SK-N-SH treated with all-trans-retinoic acid at 6 μM for 48 hours (cell line): Measurements from ENCODE around the gene MAPK8IP3.

Source experiments
- ATAC-seq: fragments of 200-7000 bp; cut with Tn5 transposase; 3 replicates; pipeline ENCODE4 v1.9.1; 2020; ENCODE audit warnings: mild to moderate bottlenecking, moderate library complexity
- ARNTL ChIP-seq: fragments of 450-650 bp; formaldehyde crosslinking; IDR thresholded peaks from 2 replicates; pipeline ENCODE4 v1.5.0; 2020; ENCODE audit warnings: low read depth, mild to moderate bottlenecking, moderate library complexity, borderline replicate concordance
- BACH2 ChIP-seq: fragments of 250-450 bp; sonication (Bioruptor Pico); IDR thresholded peaks from 2 replicates; pipeline ENCODE4 v1.9.0; 2021; ENCODE audit warnings: mild to moderate bottlenecking, borderline replicate concordance
- CREB5 ChIP-seq: fragments of 250-450 bp; sonication (Bioruptor Pico); IDR thresholded peaks from 2 replicates; pipeline ENCODE4 v1.5.1; 2020; ENCODE audit warnings: low read depth, mild to moderate bottlenecking, moderate library complexity
- CSRNP3 ChIP-seq: fragments of 250-450 bp; sonication (Bioruptor Pico); IDR thresholded peaks from 2 replicates; pipeline ENCODE4 v1.5.1; 2021; ENCODE audit warnings: mild to moderate bottlenecking, moderate library complexity
- ESRRG ChIP-seq: fragments of 250-450 bp; sonication (Bioruptor Pico); IDR thresholded peaks from 2 replicates; pipeline ENCODE4 v1.6.1; 2021; ENCODE audit warnings: mild to moderate bottlenecking
- GLIS3 ChIP-seq: fragments of 250-450 bp; sonication (Bioruptor Pico); IDR thresholded peaks from 2 replicates; pipeline ENCODE4 v1.5.0; 2020; ENCODE audit warnings: mild to moderate bottlenecking, moderate library complexity
- ISL1 ChIP-seq: fragments of 250-450 bp; sonication (Bioruptor Pico); IDR thresholded peaks from 2 replicates; pipeline ENCODE4 v2.1.2; 2022; ENCODE audit warnings: mild to moderate bottlenecking, moderate library complexity
- OSR1 ChIP-seq: fragments of 250-450 bp; sonication (Bioruptor Pico); IDR thresholded peaks from 2 replicates; pipeline ENCODE4 v1.8.0; 2022; ENCODE audit warnings: moderate library complexity, mild to moderate bottlenecking, inconsistent platforms
- PATZ1 ChIP-seq: fragments of 250-450 bp; sonication (Bioruptor Pico); IDR thresholded peaks from 2 replicates; pipeline ENCODE4 v1.8.0; 2020; ENCODE audit warnings: mild to moderate bottlenecking, moderate library complexity, borderline replicate concordance
- POU6F1 ChIP-seq: fragments of 250-450 bp; sonication (Bioruptor Pico); IDR thresholded peaks from 2 replicates; pipeline ENCODE4 v1.8.0; 2021; ENCODE audit warnings: low read depth, mild to moderate bottlenecking, moderate library complexity, borderline replicate concordance
- PPARA ChIP-seq: fragments of 250-450 bp; sonication (Bioruptor Pico); IDR thresholded peaks from 2 replicates; pipeline ENCODE4 v1.5.0; 2020; ENCODE audit warnings: mild to moderate bottlenecking, borderline replicate concordance
- RARB ChIP-seq: fragments of 250-450 bp; sonication (Bioruptor Pico); IDR thresholded peaks from 2 replicates; pipeline ENCODE4 v1.8.0; 2021; ENCODE audit warnings: mild to moderate bottlenecking, moderate library complexity
- SNAI2 ChIP-seq: fragments of 250-450 bp; sonication (Bioruptor Pico); IDR thresholded peaks from 2 replicates; pipeline ENCODE4 v1.5.0; 2020; ENCODE audit warnings: mild to moderate bottlenecking, moderate library complexity
- TCF4 ChIP-seq: fragments of 250-450 bp; sonication (Bioruptor Pico); IDR thresholded peaks from 2 replicates; pipeline ENCODE4 v1.8.0; 2021; ENCODE audit warnings: mild to moderate bottlenecking, moderate library complexity, borderline replicate concordance
- TOX ChIP-seq: fragments of 250-450 bp; sonication (Bioruptor Pico); IDR thresholded peaks from 2 replicates; pipeline ENCODE4 v1.8.0; 2021; ENCODE audit warnings: mild to moderate bottlenecking, moderate library complexity, borderline replicate concordance
- ZC3H10 ChIP-seq: fragments of 250-450 bp; sonication (Bioruptor Pico); IDR thresholded peaks from 2 replicates; pipeline ENCODE4 v1.5.1; 2021; ENCODE audit warnings: mild to moderate bottlenecking, moderate library complexity
- ZFP3 ChIP-seq: fragments of 250-450 bp; sonication (Bioruptor Pico); IDR thresholded peaks from 2 replicates; pipeline ENCODE4 v1.5.0; 2020; ENCODE audit warnings: mild to moderate bottlenecking, moderate library complexity
- ZFP30 ChIP-seq: fragments of 450-650 bp; formaldehyde crosslinking; IDR thresholded peaks from 2 replicates; pipeline ENCODE4 v1.5.0; 2022; ENCODE audit warnings: mild to moderate bottlenecking, moderate library complexity
- ZNF565 ChIP-seq: fragments of 450-650 bp; formaldehyde crosslinking; conservative IDR thresholded peaks from 2 replicates; pipeline ENCODE4 v1.5.0; 2020; ENCODE audit warnings: low read depth, mild to moderate bottlenecking, moderate library complexity
- ZNF70 ChIP-seq: fragments of 450-650 bp; formaldehyde crosslinking; IDR thresholded peaks from 2 replicates; pipeline ENCODE4 v1.5.0; 2020; ENCODE audit warnings: mild to moderate bottlenecking, moderate library complexity
- ZNF8 ChIP-seq: fragments of 450-650 bp; formaldehyde crosslinking; IDR thresholded peaks from 2 replicates; pipeline ENCODE4 v1.5.0; 2020; ENCODE audit warnings: mild to moderate bottlenecking, moderate library complexity

The MAPK8IP3 gene

GRCh38 chr16:1787056-1787321 lies 81.0 kb downstream of the MAPK8IP3 start:
- no peak for ATAC-seq
- no peak for TF ChIP-seq TOX
- no peak for TF ChIP-seq ZFP3
- no peak for TF ChIP-seq CREB5 (CRISPR knock-in tag)
- TF ChIP-seq ESRRG, result no peak
- no peak for TF ChIP-seq TCF4 (CRISPR knock-in tag)
- no peak for TF ChIP-seq ARNTL (CRISPR knock-in tag)
- no peak for TF ChIP-seq ISL1 (CRISPR knock-in tag)
- no peak for TF ChIP-seq POU6F1 (CRISPR knock-in tag)
- TF ChIP-seq ZNF8 (CRISPR knock-in tag), result no peak

- TF ChIP-seq ZNF70 (CRISPR knock-in tag), result no peak
- no peak for TF ChIP-seq SNAI2 (CRISPR knock-in tag)
- TF ChIP-seq ESRRG, result no peak
- TF ChIP-seq ZC3H10, result no peak
- no peak for TF ChIP-seq ZNF565 (CRISPR knock-in tag)
- no peak for TF ChIP-seq BACH2 (CRISPR knock-in tag)
- no peak for TF ChIP-seq OSR1 (CRISPR knock-in tag)
- TF ChIP-seq TCF4 (CRISPR knock-in tag), result no peak
- no peak for TF ChIP-seq ARNTL (CRISPR knock-in tag)
- no peak for TF ChIP-seq ISL1 (CRISPR knock-in tag)
- no peak for TF ChIP-seq CSRNP3 (CRISPR knock-in tag)
- ATAC-seq, result no peak
Observed at GRCh38 chr16:1787322-1788094, 81.5 kb downstream of the MAPK8IP3 start.

- TF ChIP-seq TOX (no peak), POU6F1 (CRISPR knock-in tag) (no peak), PATZ1 (CRISPR knock-in tag) (no peak), ZFP30 (CRISPR knock-in tag) (no peak), ZC3H10 (no peak), CSRNP3 (CRISPR knock-in tag) (no peak), CREB5 (CRISPR knock-in tag) (no peak), ESRRG (no peak), BACH2 (CRISPR knock-in tag) (no peak), ZNF565 (CRISPR knock-in tag) (no peak), RARB (CRISPR knock-in tag) (no peak), ZFP3 (no peak), ISL1 (CRISPR knock-in tag) (no peak), TCF4 (CRISPR knock-in tag) (no peak), ZNF70 (CRISPR knock-in tag) (no peak), ZNF8 (CRISPR knock-in tag) (no peak), SNAI2 (CRISPR knock-in tag) (no peak), GLIS3 (no peak), PPARA (no peak)
- TF ChIP-seq, all 23 proteins: peak for 0
Observed at GRCh38 chr16:1788095-1788707, 82.2 kb downstream of the MAPK8IP3 start.

More at GRCh38 chr16:1788095-1788707, 82.2 kb downstream of the MAPK8IP3 start:
- no peak for ATAC-seq
